GM19099 (cell line): Measurements from ENCODE around the gene NUDT17.

Experiments used
- POLR2A ChIP-seq: IDR thresholded peaks from 3 replicates; pipeline ENCODE4 v1.6.1; 2011; ENCODE audit warnings: low read depth; ENCODE audit not compliant: insufficient read length; ENCODE audit errors: extremely low read depth

The NUDT17 gene

GRCh38 chr1:145845144-145845513 lies 301 bp upstream of the NUDT17 start:
- TF ChIP-seq POLR2A = no peak

- TF ChIP-seq POLR2A = no peak
Observed at GRCh38 chr1:145846201-145846612, 777 bp downstream of the NUDT17 start.

GRCh38 chr1:145847827-145848226 lies 2.4 kb downstream of the NUDT17 start:
- TF ChIP-seq POLR2A = no peak

GRCh38 chr1:145849356-145850160 lies 4.1 kb downstream of the NUDT17 start:
- TF ChIP-seq POLR2A = no peak

GRCh38 chr1:145855426-145855948 lies 10.1 kb downstream of the NUDT17 start:
- TF ChIP-seq POLR2A = no peak

DNA sequence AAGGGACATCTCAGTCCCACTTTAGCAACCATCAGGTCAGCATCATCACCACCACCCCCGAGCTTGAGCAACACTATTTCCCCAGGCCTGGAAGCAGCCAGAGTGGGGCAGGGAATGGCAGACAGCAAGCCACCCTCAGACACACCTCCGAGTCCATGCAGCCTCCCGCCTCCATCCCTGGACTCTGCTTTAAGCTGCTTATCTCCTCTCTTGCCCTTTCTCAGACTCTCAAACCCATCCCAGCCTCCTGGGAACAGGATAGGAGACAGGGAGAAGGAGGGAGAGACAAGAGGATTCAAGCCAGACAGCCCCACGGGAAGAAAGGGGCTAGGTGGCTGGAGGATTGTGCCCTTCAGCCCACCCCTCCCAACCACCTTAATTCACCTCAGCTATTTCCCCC lies 11.7 kb downstream of the NUDT17 start:
- TF ChIP-seq POLR2A = no peak

DNA sequence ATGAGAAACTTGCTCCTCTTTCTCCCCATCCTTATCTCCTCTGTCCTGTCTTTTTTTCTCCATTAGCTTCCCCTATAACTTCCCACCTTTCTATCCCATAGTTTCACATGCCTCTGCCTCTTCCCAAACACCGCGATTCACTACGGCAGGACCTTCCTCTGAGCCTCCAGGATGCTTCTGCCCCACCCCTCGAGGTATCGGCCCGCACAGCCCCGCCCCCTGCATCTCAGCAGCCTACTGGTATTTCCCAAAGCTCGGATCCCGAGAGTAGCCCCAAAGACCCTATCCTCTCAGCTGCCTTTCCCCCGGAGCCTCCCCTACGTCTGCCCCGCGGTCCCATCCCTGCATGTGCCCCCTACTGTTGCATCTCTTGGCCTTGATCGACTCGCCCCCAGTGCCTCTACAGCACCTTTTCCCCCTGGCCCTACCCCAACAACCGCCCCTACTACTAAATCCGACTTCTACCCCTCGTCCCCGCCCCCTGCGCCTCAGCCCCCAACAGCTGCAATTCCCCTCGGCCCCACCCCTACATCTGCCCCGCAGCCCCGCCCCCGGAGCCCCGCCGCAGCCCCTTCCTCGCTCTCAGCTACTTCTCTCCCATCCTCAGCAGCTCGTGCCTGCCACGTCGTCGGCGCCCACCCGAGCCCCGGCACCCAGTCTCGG lies 12.9 kb downstream of the NUDT17 start:
- no peak for TF ChIP-seq POLR2A

DNA sequence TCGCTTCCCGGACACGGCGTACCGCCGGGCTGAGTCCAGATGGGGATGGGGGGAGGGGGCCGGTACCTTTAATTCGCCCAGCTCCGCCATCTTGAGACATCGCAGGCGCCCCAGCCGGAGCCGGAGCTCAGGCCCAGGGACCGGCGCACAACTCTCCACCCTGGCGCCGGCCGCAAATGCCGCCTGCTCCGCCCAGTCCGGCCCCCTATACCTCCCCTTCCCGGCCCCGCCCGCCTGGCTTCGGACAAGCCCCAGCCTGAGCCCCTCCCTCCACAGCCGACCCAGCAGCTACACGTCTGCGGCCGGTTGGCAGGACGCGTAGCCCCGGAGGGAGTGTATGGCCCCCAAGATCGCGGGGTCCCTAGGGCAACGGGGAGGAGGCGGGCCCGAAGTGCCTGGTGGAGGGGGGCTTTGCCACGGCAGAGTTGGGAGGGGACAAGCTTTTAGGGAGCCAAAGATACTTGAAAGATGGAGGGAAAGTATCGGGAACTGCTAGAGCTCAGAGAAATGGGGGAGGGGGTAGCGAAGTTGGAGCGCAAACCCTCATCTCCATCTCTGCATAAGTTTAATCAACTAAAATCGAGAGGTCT lies 13.6 kb downstream of the NUDT17 start, which contains the start of gene PIAS3:
TSS of gene PIAS3 (minus strand) at position 181 of the 590 bp plus-strand sequence. CDS start at position 90, 91 bp downstream.
- peak; percentile 56 for TF ChIP-seq POLR2A

DNA sequence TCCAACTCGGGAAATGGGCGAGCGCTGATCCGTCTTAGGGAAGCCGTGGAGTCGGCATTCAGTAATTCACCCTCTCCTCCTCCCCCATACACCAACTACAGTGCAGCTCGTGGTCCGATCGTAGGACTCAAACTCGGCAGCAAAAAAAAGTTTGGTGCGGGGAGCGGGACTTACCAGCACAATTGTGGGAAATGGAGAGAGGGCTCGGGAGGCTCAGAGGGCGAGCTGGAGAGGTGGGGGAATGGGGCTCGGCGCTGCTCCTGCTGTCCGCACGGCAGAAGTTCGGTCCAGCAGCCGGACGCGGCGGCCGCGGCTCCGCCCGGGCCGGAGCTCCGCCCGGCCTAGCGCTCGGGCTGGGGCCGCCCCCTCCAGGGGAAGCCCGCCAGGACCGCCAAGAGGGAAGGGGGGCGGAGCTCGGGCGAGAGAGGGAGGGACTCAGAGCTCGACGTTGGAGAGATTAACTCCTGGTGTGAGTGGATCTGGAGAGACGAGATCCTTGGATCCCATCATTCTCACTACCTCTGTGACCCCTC lies 14.1 kb downstream of the NUDT17 start:
- peak; percentile 57 for TF ChIP-seq POLR2A

DNA sequence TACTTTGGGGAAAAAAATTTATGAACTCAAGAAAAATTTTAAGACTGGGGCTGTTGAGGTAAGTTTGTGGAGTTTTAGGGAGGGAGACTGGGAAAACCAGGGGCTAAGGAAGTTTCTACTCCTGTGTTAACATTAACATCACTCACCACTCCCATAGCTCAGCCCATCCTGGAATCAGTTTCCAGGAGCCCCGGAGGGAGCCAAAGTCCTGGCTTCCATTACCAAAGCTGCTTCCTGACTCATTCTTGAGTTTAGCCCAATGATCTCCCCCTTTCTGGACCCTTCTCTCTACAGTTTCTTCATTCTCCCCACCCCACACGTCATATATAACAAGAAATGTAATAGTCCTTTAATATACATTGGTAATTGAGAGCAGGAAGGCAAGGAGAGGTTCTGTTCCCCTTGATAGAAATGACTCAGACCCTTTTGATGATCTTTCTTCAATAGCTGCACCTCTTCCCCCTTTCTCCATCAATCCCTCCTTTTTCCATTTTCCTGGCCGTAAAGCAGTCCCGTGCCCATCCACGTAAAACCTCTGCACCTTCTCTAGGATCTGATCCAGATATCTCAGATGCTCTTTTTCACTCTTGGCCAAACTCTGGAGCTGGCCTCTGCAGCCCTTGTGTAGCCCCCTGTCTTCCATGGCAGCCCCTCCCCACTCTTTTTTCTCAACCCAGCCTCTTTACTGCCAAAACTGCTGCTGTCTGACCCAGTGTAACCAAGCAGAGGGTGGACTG lies 18.0 kb downstream of the NUDT17 start:
- TF ChIP-seq POLR2A = no peak

- no peak for TF ChIP-seq POLR2A
Observed at GRCh38 chr1:145868232-145868631, 22.8 kb downstream of the NUDT17 start.

- TF ChIP-seq POLR2A = no peak
Observed at GRCh38 chr1:145871994-145872924, 26.8 kb downstream of the NUDT17 start.

DNA sequence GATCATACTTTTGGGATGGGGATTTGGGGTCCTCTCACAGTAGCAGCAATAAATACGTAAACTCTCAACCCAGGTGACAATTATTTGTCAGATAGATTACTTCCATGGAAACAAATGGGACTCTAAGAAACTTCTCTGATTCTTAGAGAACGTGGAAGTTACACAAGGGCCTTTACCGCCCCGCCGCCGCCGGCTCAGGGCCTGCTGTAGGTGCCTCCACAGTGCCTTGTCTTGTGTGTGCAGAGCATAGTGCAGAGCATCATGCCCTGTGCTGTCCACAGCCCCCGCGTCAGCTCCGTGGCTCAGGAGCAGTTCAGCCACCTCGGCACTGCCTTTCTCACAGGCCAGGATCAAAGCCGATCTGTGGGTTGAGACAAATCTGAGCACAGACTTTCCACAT lies 29.2 kb downstream of the NUDT17 start:
- TF ChIP-seq POLR2A = no peak
